Measurements from ENCODE around the gene TPH1. TPM values are rescaled to one million over a fixed set of nuclear protein-coding genes. Genes with fewer than 3 reads are reported as not detected.

Gene TPH1
- total RNA-seq, 2 donors from 2014 or later, result 17.5 to 21.7 TPM

GRCh38 chr11:18063125-18063524, 17.1 kb upstream of the TPH1 start:
- Histone ChIP-seq H3K4me3 (no peak overlapping the region), H3K4me1 (ENCODE audit: control insufficient read depth in 1 of 2, low read depth in 2 of 2) (no peaks in the 10 kb centered on the region), H3K27me3 (replicated peaks; ENCODE audit: insufficient read depth) (no peaks in the 10 kb centered on the region), H3K9me3 (no peaks in the 10 kb centered on the region), H3K36me3 (no peaks in the 10 kb centered on the region), H3K27ac (no peak overlapping the region)
- no peak for TF ChIP-seq CTCF (IDR thresholded peaks at IDR 0.05)
- DNase-seq (ENCODE audit: low spot score) (no peak), ATAC-seq (ENCODE audit: insufficient number of reproducible peaks, low FRiP score, low read depth) (no peak)

- Histone ChIP-seq H3K4me3 (no peak overlapping the region), H3K9me3 (no peaks in the 10 kb centered on the region), H3K27ac (no peak overlapping the region), H3K36me3 (no peaks in the 10 kb centered on the region), H3K27me3 (replicated peaks; ENCODE audit: insufficient read depth) (no peaks in the 10 kb centered on the region), H3K4me1 (ENCODE audit: control insufficient read depth in 1 of 2, low read depth in 2 of 2) (peaks cover 5 to 8% of the 10 kb centered on the region in 2 donors)
- ATAC-seq (ENCODE audit: insufficient number of reproducible peaks, low FRiP score, low read depth) (no peak), DNase-seq (ENCODE audit: low spot score) (no peak)
- TF ChIP-seq CTCF (IDR thresholded peaks at IDR 0.05), result no peak
Observed at GRCh38 chr11:18061351-18061750, 15.3 kb upstream of the TPH1 start.

GRCh38 chr11:18056561-18057181, 10.6 kb upstream of the TPH1 start:
- TF ChIP-seq CTCF (IDR thresholded peaks at IDR 0.05), result no peak
- Histone ChIP-seq H3K4me1 (ENCODE audit: control insufficient read depth in 1 of 2, low read depth in 2 of 2) (peaks cover 13 to 26% of the 10 kb centered on the region in 2 donors), H3K27ac (peak overlapping the region; percentile 46 to 62), H3K9me3 (no peaks in the 10 kb centered on the region), H3K4me3 (peak overlapping the region; percentile 22), H3K36me3 (no peaks in the 10 kb centered on the region), H3K27me3 (replicated peaks; ENCODE audit: insufficient read depth) (no peaks in the 10 kb centered on the region)
- no peak for ATAC-seq (ENCODE audit: insufficient number of reproducible peaks, low FRiP score, low read depth)
- no peak for DNase-seq (ENCODE audit: low spot score)

GRCh38 chr11:18054511-18055103, 8.5 kb upstream of the TPH1 start:
- Histone ChIP-seq H3K4me1 (ENCODE audit: control insufficient read depth in 1 of 2, low read depth in 2 of 2) (peaks cover 13 to 26% of the 10 kb centered on the region in 2 donors), H3K36me3 (no peaks in the 10 kb centered on the region), H3K4me3 (no peak overlapping the region), H3K27me3 (replicated peaks; ENCODE audit: insufficient read depth) (no peaks in the 10 kb centered on the region), H3K9me3 (no peaks in the 10 kb centered on the region), H3K27ac (no peak overlapping the region)
- DNase-seq (ENCODE audit: low spot score) (no peak), ATAC-seq (ENCODE audit: insufficient number of reproducible peaks, low FRiP score, low read depth) (no peak)
- TF ChIP-seq CTCF (IDR thresholded peaks at IDR 0.05), result no peak

- Histone ChIP-seq H3K27me3 (replicated peaks; ENCODE audit: insufficient read depth) (no peaks in the 10 kb centered on the region), H3K4me1 (ENCODE audit: control insufficient read depth in 1 of 2, low read depth in 2 of 2) (peaks cover 6 to 28% of the 10 kb centered on the region in 2 donors), H3K27ac (no peak overlapping the region), H3K4me3 (no peak overlapping the region), H3K36me3 (no peaks in the 10 kb centered on the region), H3K9me3 (no peaks in the 10 kb centered on the region)
- ATAC-seq (ENCODE audit: insufficient number of reproducible peaks, low FRiP score, low read depth) (no peak), DNase-seq (ENCODE audit: low spot score) (no peak)
- TF ChIP-seq CTCF (IDR thresholded peaks at IDR 0.05), result no peak
Observed at GRCh38 chr11:18050848-18051247, 4.8 kb upstream of the TPH1 start.
